ENCODE data around the gene MEI1. TPM values are rescaled to one million over a fixed set of nuclear protein-coding genes. Genes with fewer than 3 reads are reported as not detected.

MEI1 gene
- total RNA-seq, 1 donor from 2014 or later, result 22.3 TPM

GRCh38 chr22:41762980-41763779 is 63.9 kb downstream of the MEI1 start:
- no peak overlapping the region for H3K27ac Mint-ChIP-seq
- intact Hi-C loops (cut with micrococcal nuclease), result no loop called here
- H3K27me3 Mint-ChIP-seq (ENCODE audit: insufficient read depth), result peaks cover 3% of the 10 kb centered on the region
- peaks cover under 1% of the 10 kb centered on the region for H3K4me1 Mint-ChIP-seq (ENCODE audit: low read depth)
- DNase-seq (ENCODE audit: low spot score), result no peak
- H3K9me3 Mint-ChIP-seq, result no peaks in the 10 kb centered on the region
- no peak overlapping the region for H3K4me3 Mint-ChIP-seq
- H3K36me3 Mint-ChIP-seq (ENCODE audit: low read depth), result no peaks in the 10 kb centered on the region

GRCh38 chr22:41766476-41766875 is 67.2 kb downstream of the MEI1 start:
- no peaks in the 10 kb centered on the region for H3K9me3 Mint-ChIP-seq
- H3K27me3 Mint-ChIP-seq (ENCODE audit: insufficient read depth), result peaks cover 8% of the 10 kb centered on the region
- no peak for DNase-seq (ENCODE audit: low spot score)
- H3K4me3 Mint-ChIP-seq, result no peak overlapping the region
- intact Hi-C loops (cut with micrococcal nuclease), result no loop called here
- no peaks in the 10 kb centered on the region for H3K36me3 Mint-ChIP-seq (ENCODE audit: low read depth)
- no peak overlapping the region for H3K27ac Mint-ChIP-seq
- peaks cover 12% of the 10 kb centered on the region for H3K4me1 Mint-ChIP-seq (ENCODE audit: low read depth)

GRCh38 chr22:41768430-41768829 is 69.1 kb downstream of the MEI1 start:
- H3K27ac Mint-ChIP-seq, result no peak overlapping the region
- no peaks in the 10 kb centered on the region for H3K9me3 Mint-ChIP-seq
- peaks cover 12% of the 10 kb centered on the region for H3K4me1 Mint-ChIP-seq (ENCODE audit: low read depth)
- intact Hi-C loops (cut with micrococcal nuclease), result no loop called here
- H3K36me3 Mint-ChIP-seq (ENCODE audit: low read depth), result no peaks in the 10 kb centered on the region
- no peak for DNase-seq (ENCODE audit: low spot score)
- no peak overlapping the region for H3K4me3 Mint-ChIP-seq
- H3K27me3 Mint-ChIP-seq (ENCODE audit: insufficient read depth), result peaks cover 5% of the 10 kb centered on the region

GRCh38 chr22:41770715-41771468 is 71.6 kb downstream of the MEI1 start:
- intact Hi-C loops (cut with micrococcal nuclease), result no loop called here
- peaks cover 12% of the 10 kb centered on the region for H3K4me1 Mint-ChIP-seq (ENCODE audit: low read depth)
- peaks cover 4% of the 10 kb centered on the region for H3K27me3 Mint-ChIP-seq (ENCODE audit: insufficient read depth)
- H3K36me3 Mint-ChIP-seq (ENCODE audit: low read depth), result no peaks in the 10 kb centered on the region
- H3K27ac Mint-ChIP-seq, result no peak overlapping the region
- DNase-seq (ENCODE audit: low spot score), result no peak
- H3K9me3 Mint-ChIP-seq, result no peaks in the 10 kb centered on the region
- no peak overlapping the region for H3K4me3 Mint-ChIP-seq

GRCh38 chr22:41772198-41772597 is 72.9 kb downstream of the MEI1 start:
- intact Hi-C loops (cut with micrococcal nuclease), result no loop called here

GRCh38 chr22:41772645-41773044 is 73.3 kb downstream of the MEI1 start:
- peaks cover 12% of the 10 kb centered on the region for H3K4me1 Mint-ChIP-seq (ENCODE audit: low read depth)

More at GRCh38 chr22:41772198-41772597, 72.9 kb downstream of the MEI1 start:
- DNase-seq (ENCODE audit: low spot score), result no peak
- H3K36me3 Mint-ChIP-seq (ENCODE audit: low read depth), result no peaks in the 10 kb centered on the region
- peaks cover 6% of the 10 kb centered on the region for H3K27me3 Mint-ChIP-seq (ENCODE audit: insufficient read depth)
- no peak overlapping the region for H3K27ac Mint-ChIP-seq
- peaks cover 12% of the 10 kb centered on the region for H3K4me1 Mint-ChIP-seq (ENCODE audit: low read depth)
- H3K9me3 Mint-ChIP-seq, result no peaks in the 10 kb centered on the region
- H3K4me3 Mint-ChIP-seq, result no peak overlapping the region

GRCh38 chr22:41775338-41775737 is 76.0 kb downstream of the MEI1 start:
- no peaks in the 10 kb centered on the region for H3K9me3 Mint-ChIP-seq
- intact Hi-C loops (cut with micrococcal nuclease), result no loop called here
- peaks cover 2% of the 10 kb centered on the region for H3K36me3 Mint-ChIP-seq (ENCODE audit: low read depth)
- DNase-seq (ENCODE audit: low spot score), result no peak
- H3K4me1 Mint-ChIP-seq (ENCODE audit: low read depth), result peaks cover 15% of the 10 kb centered on the region
- H3K27ac Mint-ChIP-seq, result no peak overlapping the region
- H3K27me3 Mint-ChIP-seq (ENCODE audit: insufficient read depth), result peaks cover 2% of the 10 kb centered on the region
- H3K4me3 Mint-ChIP-seq, result no peak overlapping the region

More at GRCh38 chr22:41772645-41773044, 73.3 kb downstream of the MEI1 start:
- H3K4me3 Mint-ChIP-seq, result no peak overlapping the region
- no peak overlapping the region for H3K27ac Mint-ChIP-seq
- no peak for DNase-seq (ENCODE audit: low spot score)
- intact Hi-C loops (cut with micrococcal nuclease), result no loop called here
- no peaks in the 10 kb centered on the region for H3K9me3 Mint-ChIP-seq
- H3K36me3 Mint-ChIP-seq (ENCODE audit: low read depth), result no peaks in the 10 kb centered on the region
- peaks cover 6% of the 10 kb centered on the region for H3K27me3 Mint-ChIP-seq (ENCODE audit: insufficient read depth)

GRCh38 chr22:41775976-41776375 is 76.7 kb downstream of the MEI1 start:
- no peaks in the 10 kb centered on the region for H3K9me3 Mint-ChIP-seq
- intact Hi-C loops (cut with micrococcal nuclease), result no loop called here
- H3K36me3 Mint-ChIP-seq (ENCODE audit: low read depth), result peaks cover 2% of the 10 kb centered on the region
- H3K4me1 Mint-ChIP-seq (ENCODE audit: low read depth), result peaks cover 16% of the 10 kb centered on the region
- DNase-seq (ENCODE audit: low spot score), result no peak
- peaks cover 2% of the 10 kb centered on the region for H3K27me3 Mint-ChIP-seq (ENCODE audit: insufficient read depth)
- no peak overlapping the region for H3K4me3 Mint-ChIP-seq
- no peak overlapping the region for H3K27ac Mint-ChIP-seq

GRCh38 chr22:41776381-41776780 is 77.1 kb downstream of the MEI1 start:
- H3K4me3 Mint-ChIP-seq, result no peak overlapping the region
- H3K9me3 Mint-ChIP-seq, result no peaks in the 10 kb centered on the region
- peaks cover 2% of the 10 kb centered on the region for H3K36me3 Mint-ChIP-seq (ENCODE audit: low read depth)
- peaks cover 16% of the 10 kb centered on the region for H3K4me1 Mint-ChIP-seq (ENCODE audit: low read depth)
- DNase-seq (ENCODE audit: low spot score), result no peak
- H3K27ac Mint-ChIP-seq, result no peak overlapping the region
- intact Hi-C loops (cut with micrococcal nuclease), result no loop called here
- peaks cover 2% of the 10 kb centered on the region for H3K27me3 Mint-ChIP-seq (ENCODE audit: insufficient read depth)

- Mint-ChIP-seq H3K9me3 (no peaks in the 10 kb centered on the region), H3K4me1 (ENCODE audit: low read depth) (peaks cover 30% of the 10 kb centered on the region), H3K27me3 (ENCODE audit: insufficient read depth) (peaks cover 2% of the 10 kb centered on the region), H3K4me3 (no peak overlapping the region), H3K36me3 (ENCODE audit: low read depth) (peaks cover 2% of the 10 kb centered on the region), H3K27ac (peak overlapping the region; percentile 10)
- DNase-seq (ENCODE audit: low spot score), result no peak
- intact Hi-C loops (cut with micrococcal nuclease), result no loop called here
These were observed 78.6 kb downstream of the MEI1 start for GRCh38 chr22:41777749-41778425.

GRCh38 chr22:41779929-41780505 is 80.7 kb downstream of the MEI1 start:
- peaks cover 7% of the 10 kb centered on the region for H3K36me3 Mint-ChIP-seq (ENCODE audit: low read depth)
- peak overlapping the region; percentile 79 for H3K4me3 Mint-ChIP-seq
- intact Hi-C loops (cut with micrococcal nuclease), result loop anchor here (2.0 kb wide), 1 partner anchor 159 kb away; the partner anchor contains the start of genes DESI1 and XRCC6
- H3K27ac Mint-ChIP-seq, result peak overlapping the region; percentile 96
- H3K27me3 Mint-ChIP-seq (ENCODE audit: insufficient read depth), result peaks cover 2% of the 10 kb centered on the region
- H3K9me3 Mint-ChIP-seq, result no peaks in the 10 kb centered on the region
- no peak for DNase-seq (ENCODE audit: low spot score)
- peaks cover 41% of the 10 kb centered on the region for H3K4me1 Mint-ChIP-seq (ENCODE audit: low read depth)

- H3K27me3 Mint-ChIP-seq (ENCODE audit: insufficient read depth), result peaks cover 2% of the 10 kb centered on the region
- H3K4me3 Mint-ChIP-seq, result peak overlapping the region; percentile 83
- intact Hi-C loops (cut with micrococcal nuclease), result loop anchor here (1.0 to 2.0 kb wide), 9 partner anchors 19 to 299 kb away; partner anchors contain the start of genes CCDC134, DESI1, NAGA and XRCC6
- peak; percentile 90 for DNase-seq (ENCODE audit: low spot score)
- H3K36me3 Mint-ChIP-seq (ENCODE audit: low read depth), result peaks cover 7% of the 10 kb centered on the region
- H3K4me1 Mint-ChIP-seq (ENCODE audit: low read depth), result peaks cover 41% of the 10 kb centered on the region
- peak overlapping the region; percentile 91 for H3K27ac Mint-ChIP-seq
- H3K9me3 Mint-ChIP-seq, result no peaks in the 10 kb centered on the region
These were observed 81.6 kb downstream of the MEI1 start for GRCh38 chr22:41780746-41781505.

Data from activated T-helper 1 cell treated with anti-CD3 and anti-CD28 coated beads, Interleukin-12 subunit alpha, Interleukin-12 subunit beta, Interleukin-2, Interleukin-4 antibody, amounts not matched to agents 30 ng/mL and 10 ng/mL and 1 ng/mL, durations not matched to agents 14 hours and 24 hours and 36 hours (primary cell).